NT2/D1 (cell line): ENCODE measurements around the gene GARNL3.

ENCODE experiments used
- DNase-seq: peaks from one replicate; pipeline ENCODE4 v3.0.0-alpha.2; 2011; ENCODE audit warnings: low read depth, low spot score
- H3K27me3 ChIP-seq: 2 replicates; pipeline ENCODE4 v1.6.0; 2011; ENCODE audit warnings: mild to moderate bottlenecking; ENCODE audit not compliant: insufficient read length, insufficient read depth
- H3K36me3 ChIP-seq: 2 replicates; pipeline ENCODE4 v1.6.1; 2011; ENCODE audit warnings: mild to moderate bottlenecking, low read length, mixed read lengths; ENCODE audit not compliant: insufficient read depth, insufficient read length
- H3K4me1 ChIP-seq: 2 replicates; pipeline ENCODE4 v1.5.1; 2011; ENCODE audit not compliant: insufficient read depth, insufficient read length
- H3K4me3 ChIP-seq: 2 replicates; pipeline ENCODE4 v1.5.1; 2011; ENCODE audit warnings: low read depth; ENCODE audit not compliant: insufficient read length
- H3K9ac ChIP-seq: 2 replicates; pipeline ENCODE4 v1.6.0; 2011; ENCODE audit warnings: low read depth; ENCODE audit not compliant: insufficient read length
- H3K9me3 ChIP-seq: 2 replicates; pipeline ENCODE4 v1.5.1; 2011; ENCODE audit warnings: mild to moderate bottlenecking, low read length; ENCODE audit not compliant: insufficient read depth
- SUZ12 ChIP-seq: IDR thresholded peaks from 2 replicates; pipeline ENCODE4 v1.6.1; 2011; ENCODE audit not compliant: insufficient read length, insufficient read depth; ENCODE audit errors: extremely low read depth
- YY1 ChIP-seq: IDR thresholded peaks from 2 replicates; pipeline ENCODE4 v1.6.1; 2011; ENCODE audit not compliant: insufficient read length, insufficient read depth
- ZNF274 ChIP-seq: IDR thresholded peaks from 2 replicates; pipeline ENCODE4 v1.6.1; 2011; ENCODE audit warnings: mild to moderate bottlenecking, low read depth, low read length

The GARNL3 gene, protein sequence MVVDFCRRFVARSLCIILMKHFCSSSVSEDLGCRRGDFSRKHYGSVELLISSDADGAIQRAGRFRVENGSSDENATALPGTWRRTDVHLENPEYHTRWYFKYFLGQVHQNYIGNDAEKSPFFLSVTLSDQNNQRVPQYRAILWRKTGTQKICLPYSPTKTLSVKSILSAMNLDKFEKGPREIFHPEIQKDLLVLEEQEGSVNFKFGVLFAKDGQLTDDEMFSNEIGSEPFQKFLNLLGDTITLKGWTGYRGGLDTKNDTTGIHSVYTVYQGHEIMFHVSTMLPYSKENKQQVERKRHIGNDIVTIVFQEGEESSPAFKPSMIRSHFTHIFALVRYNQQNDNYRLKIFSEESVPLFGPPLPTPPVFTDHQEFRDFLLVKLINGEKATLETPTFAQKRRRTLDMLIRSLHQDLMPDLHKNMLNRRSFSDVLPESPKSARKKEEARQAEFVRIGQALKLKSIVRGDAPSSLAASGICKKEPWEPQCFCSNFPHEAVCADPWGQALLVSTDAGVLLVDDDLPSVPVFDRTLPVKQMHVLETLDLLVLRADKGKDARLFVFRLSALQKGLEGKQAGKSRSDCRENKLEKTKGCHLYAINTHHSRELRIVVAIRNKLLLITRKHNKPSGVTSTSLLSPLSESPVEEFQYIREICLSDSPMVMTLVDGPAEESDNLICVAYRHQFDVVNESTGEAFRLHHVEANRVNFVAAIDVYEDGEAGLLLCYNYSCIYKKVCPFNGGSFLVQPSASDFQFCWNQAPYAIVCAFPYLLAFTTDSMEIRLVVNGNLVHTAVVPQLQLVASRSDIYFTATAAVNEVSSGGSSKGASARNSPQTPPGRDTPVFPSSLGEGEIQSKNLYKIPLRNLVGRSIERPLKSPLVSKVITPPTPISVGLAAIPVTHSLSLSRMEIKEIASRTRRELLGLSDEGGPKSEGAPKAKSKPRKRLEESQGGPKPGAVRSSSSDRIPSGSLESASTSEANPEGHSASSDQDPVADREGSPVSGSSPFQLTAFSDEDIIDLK

DNA sequence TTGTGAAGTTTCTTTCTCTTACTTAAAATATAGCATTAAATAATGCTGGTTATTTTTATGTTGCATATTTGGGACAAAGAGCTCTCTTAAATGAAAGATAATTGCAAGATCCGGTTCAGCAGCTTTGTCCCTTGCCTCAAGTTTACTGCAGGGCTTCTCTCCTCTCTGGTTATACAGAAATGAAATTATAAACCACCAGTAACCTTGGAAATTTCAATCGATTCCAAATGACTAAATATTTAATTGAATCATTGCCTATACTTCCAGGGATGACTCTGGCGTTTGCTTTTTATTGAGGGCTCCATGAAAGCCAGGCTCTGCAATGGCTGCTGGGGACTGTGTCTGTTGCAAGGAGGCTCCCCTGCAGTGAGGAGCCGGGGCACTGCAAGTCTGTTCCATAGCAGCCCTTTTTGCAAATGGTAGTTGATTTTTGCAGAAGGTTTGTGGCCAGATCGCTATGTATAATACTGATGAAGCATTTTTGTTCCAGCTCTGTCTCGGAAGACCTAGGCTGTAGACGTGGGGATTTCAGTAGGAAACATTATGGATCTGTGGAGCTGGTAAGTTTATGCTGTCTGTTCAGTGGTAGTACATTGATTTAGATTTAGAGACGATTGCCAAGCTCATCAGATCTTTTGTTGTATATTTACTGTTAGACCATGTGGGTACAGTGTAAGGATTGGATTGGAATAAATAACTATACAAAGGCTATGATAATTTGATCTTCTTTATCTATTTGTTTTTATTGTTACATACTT is at the start of gene GARNL3:
GARNL3 (plus strand) TSS at position 313 of the 758 bp plus-strand sequence; CDS start at position 417, 104 bp downstream.
- TF ChIP-seq ZNF274 (no peak), SUZ12 (no peak), YY1 (no peak)
- Histone ChIP-seq H3K4me1 (no peaks in the 10 kb centered on the region), H3K27me3 (no peaks in the 10 kb centered on the region), H3K9ac (no peak within 1 kb of the TSS), H3K36me3 (peaks cover 3% of the 10 kb centered on the region), H3K9me3 (no peaks in the 10 kb centered on the region), H3K4me3 (no peak within 1 kb of the TSS)
- DNase-seq, result no peak

DNA sequence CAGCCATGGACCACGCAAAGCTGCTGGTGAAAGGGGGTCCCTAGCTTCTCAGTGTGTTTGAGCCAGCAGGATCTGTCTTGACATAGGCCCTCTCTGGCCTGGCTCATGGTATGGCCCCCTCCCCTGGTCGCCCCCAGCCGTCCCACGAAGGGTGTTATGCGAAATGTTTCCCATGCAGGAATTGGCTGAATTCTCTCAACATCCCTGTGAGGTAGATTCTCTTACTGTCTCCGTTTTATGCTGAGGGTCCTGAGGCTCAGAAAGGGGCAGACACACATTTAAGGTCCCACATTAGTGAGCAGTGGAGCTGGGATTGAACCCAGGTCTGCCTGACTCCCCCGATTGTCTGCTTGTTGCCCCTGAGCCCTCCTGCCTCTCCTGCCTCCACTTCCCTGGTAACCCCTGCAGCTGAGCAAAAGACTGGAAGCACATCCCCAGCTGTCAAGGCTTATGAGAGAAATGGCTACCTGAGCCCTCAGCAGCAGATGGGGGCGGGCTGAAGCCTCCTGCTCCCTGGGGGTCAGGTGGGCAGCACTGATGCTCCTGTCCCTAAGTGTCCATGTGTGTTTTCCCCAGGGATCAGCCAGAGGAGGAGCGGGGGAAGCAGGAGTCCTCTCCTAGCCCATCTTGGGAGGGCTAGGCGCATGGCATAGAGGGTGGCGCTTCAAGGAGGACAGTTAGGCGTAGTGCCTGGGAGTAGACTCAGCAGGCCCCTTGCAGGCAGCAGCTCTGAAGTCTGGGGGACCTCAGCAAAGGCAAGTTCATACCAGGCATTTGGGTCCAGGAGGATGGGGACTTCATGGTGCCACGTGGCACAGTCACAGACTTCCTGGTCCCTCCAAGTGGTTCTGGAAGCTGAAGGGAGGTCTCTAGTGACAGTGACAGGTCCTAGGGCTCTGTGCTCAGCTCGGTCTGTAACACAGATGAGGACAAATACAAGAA is 49.0 kb upstream of the GARNL3 start:
- Histone ChIP-seq H3K9me3 (no peaks in the 10 kb centered on the region), H3K27me3 (no peaks in the 10 kb centered on the region), H3K36me3 (no peaks in the 10 kb centered on the region), H3K4me1 (peaks cover 9% of the 10 kb centered on the region), H3K4me3 (no peak overlapping the region), H3K9ac (no peak overlapping the region)
- TF ChIP-seq SUZ12, result no peak
- TF ChIP-seq ZNF274, result no peak
- no peak for TF ChIP-seq YY1
- DNase-seq, result no peak

DNA sequence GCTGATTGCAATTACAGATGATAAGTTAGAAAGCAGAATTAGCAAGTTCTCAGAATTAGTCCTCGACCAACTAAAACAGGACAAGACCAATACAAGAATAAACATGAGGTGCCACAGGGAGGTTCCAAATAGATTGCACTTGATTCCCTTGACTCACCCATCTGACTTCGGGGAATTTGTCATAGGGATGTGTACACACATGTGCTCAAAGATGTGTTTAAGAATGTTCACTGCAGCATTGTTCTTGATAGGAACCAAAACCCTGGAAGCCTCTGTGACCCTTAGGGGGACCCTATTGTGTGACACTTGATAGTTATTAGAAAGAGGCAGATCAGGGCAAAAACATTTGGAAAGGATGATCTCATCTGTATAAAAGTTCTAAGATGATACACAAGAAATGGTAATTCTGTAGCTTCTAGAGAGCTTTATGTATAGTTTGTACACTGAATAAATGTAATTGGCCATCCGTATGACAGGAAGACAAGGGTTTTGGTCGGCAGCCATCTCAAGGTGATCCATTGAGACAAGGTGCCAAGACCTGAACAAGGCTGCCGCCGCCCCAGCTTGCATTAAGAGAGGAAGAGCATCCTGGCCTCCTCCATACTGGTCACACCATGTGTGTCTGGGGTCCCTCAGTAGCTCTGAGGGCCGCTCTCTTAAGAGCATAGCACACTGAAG is 48.2 kb upstream of the GARNL3 start:
- DNase-seq, result no peak
- Histone ChIP-seq H3K4me1 (peaks cover 2% of the 10 kb centered on the region), H3K9ac (no peak overlapping the region), H3K9me3 (no peaks in the 10 kb centered on the region), H3K27me3 (peaks cover 4% of the 10 kb centered on the region), H3K4me3 (no peak overlapping the region), H3K36me3 (no peaks in the 10 kb centered on the region)
- no peak for TF ChIP-seq SUZ12
- no peak for TF ChIP-seq YY1
- TF ChIP-seq ZNF274, result no peak

DNA sequence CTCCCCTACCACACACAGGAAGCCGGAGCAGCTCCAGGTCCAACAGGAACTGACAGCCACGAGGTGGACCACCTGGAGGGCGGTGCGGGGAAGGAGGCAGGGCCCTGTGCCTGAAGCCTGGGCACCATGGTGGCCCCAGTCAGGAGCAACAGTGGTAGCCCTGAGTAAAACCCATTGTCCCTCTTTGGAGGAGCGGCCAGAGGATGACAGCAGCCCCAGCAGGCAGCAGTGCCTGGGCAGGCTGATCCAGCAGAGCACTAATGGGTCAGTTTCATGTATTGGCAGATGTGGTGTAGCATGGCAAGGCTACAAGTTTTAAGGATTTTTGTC is 47.7 kb upstream of the GARNL3 start:
- H3K27me3 ChIP-seq, result peaks cover 7% of the 10 kb centered on the region
- DNase-seq, result no peak
- no peaks in the 10 kb centered on the region for H3K9me3 ChIP-seq
- TF ChIP-seq ZNF274, result no peak
- TF ChIP-seq YY1, result no peak
- no peak for TF ChIP-seq SUZ12
- H3K9ac ChIP-seq, result no peak overlapping the region
- H3K36me3 ChIP-seq, result no peaks in the 10 kb centered on the region
- H3K4me3 ChIP-seq, result no peak overlapping the region
- no peaks in the 10 kb centered on the region for H3K4me1 ChIP-seq

DNA sequence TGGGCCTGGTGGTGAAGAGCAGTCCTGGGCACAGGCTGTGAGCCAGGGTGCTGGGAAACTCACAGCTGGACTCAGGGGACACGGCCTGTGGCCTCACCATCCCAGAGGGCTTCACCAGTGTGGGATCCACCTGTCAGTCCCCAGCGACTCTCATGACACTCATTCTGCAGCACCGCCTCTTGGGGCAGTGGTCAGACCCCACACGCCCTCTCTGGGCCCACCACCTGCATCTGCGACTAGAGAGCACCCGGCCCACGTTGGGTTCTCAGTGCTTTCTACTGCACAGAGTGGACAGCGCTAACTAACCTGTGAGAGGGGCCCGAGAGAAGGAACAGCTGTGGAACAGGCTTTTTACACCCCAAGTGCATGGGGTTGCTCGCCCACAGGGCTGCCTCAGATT is 45.8 kb upstream of the GARNL3 start:
- Histone ChIP-seq H3K36me3 (no peaks in the 10 kb centered on the region), H3K4me1 (peaks cover 3% of the 10 kb centered on the region), H3K9ac (no peak overlapping the region), H3K4me3 (no peak overlapping the region), H3K27me3 (peaks cover 21% of the 10 kb centered on the region), H3K9me3 (no peaks in the 10 kb centered on the region)
- no peak for TF ChIP-seq SUZ12
- TF ChIP-seq YY1, result no peak
- no peak for TF ChIP-seq ZNF274
- DNase-seq, result no peak
